HG03571 (cell line): ENCODE measurements around the gene SLFN12.
"Not testable (repeated sequence)": the region's sequence is repeated elsewhere in the genome, so short reads cannot be mapped to it uniquely, and the experiment has no call there.

Experiments used
- ATAC-seq: cut with Tn5 transposase; IDR thresholded peaks from one replicate; pipeline ENCODE4 v1.9.1; 2021; ENCODE audit not compliant: unreplicated experiment

Gene SLFN12

DNA sequence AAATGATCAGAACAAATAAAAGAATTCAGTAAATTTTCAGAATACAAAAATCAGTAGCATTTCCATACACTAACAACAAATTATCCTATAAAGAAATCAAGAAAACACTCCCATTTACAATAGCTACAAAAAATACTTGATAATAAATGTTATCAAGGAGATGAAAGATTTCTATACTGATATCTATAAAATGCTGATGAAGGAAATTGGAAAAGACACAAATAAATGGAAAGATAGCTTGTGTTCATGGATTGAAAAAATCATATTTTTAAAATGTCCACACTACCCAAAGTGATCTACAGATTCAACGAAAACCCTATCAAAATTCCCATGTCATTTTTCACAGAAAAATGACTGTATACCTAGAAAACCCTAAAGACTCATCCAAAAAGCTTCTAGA is 18.1 kb downstream of the SLFN12 start:
- no peak for ATAC-seq

DNA sequence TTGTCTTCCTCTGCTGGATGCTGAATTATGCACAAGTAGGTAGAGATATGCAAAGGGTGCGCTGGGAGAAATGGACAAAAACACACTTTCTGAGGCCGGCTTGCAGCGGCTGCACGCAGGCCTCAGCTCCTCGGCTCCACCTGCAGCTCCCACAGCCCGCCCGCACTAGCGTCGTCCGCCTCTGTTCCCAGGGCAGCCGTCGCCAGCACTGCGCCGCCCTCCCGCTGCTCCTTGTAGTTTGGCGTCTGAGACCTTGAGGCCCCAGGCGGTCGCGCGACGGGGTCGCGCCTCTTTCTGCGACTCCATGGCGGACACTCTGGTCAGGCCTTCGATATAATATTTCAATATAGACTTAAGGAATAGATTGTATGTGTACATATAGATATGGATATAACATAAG is 24.8 kb downstream of the SLFN12 start:
- no peak for ATAC-seq

DNA sequence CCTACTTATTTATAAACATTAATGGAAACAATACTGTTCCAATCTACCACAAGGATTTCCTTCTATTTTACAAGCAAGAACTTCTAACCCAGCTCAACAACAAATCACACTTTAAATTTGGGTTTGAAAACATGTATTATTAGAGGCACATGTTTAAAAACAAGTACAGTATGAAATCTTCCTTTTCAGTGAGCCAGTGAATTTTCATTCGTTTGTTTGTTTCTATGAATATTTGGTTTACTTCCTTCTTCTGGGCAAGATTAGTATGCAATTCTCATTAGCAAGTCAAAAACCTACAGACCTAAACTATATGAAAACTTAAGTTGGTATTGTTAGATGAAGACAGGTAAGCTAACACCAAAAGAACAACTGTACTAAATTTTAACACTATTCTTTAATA is 25.7 kb downstream of the SLFN12 start:
- ATAC-seq, result no peak

- no peak for ATAC-seq
Observed at GRCh38 chr17:35404360-35404759, 27.9 kb downstream of the SLFN12 start.

GRCh38 chr17:35393783-35394182 is 38.5 kb downstream of the SLFN12 start:
- not testable (repeated sequence) for ATAC-seq

DNA sequence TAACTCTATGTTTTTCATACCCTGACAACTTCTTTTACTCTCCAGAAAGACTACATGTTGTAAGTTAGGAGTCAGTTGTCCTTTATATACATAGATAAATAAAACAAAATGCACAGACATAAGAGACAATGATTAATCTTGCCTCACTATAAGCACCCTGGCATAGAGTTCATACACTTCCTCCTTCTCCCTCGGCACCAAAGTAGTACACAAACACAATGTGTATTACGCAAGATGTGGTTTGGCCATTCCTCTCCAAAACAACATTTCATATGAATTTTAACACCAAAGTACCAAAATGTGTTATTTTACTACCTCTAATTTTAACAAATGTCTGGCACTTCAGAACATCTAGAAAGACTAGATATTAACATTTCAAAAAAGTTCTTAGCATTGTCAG is 41.6 kb downstream of the SLFN12 start:
- ATAC-seq, result no peak

DNA sequence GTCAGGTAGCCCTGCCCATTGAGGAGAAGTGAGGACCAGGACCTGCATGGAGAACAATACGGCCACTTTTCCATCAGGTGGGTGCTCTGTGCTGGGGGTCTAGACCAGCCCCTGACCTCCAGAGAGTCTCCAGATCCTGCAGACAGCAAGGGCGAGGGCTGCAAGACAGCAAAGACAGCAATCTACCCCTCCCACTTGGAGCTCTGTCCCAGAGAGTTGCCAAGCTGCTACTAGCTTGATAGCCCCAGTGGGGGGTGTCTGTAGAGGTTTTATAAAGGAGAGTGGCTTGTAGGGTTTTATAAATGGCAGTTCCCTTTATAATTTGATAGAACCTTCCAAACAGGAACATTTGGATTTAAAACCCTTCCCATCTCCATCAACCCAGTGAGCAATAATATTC is 42.1 kb downstream of the SLFN12 start:
- no peak for ATAC-seq

DNA sequence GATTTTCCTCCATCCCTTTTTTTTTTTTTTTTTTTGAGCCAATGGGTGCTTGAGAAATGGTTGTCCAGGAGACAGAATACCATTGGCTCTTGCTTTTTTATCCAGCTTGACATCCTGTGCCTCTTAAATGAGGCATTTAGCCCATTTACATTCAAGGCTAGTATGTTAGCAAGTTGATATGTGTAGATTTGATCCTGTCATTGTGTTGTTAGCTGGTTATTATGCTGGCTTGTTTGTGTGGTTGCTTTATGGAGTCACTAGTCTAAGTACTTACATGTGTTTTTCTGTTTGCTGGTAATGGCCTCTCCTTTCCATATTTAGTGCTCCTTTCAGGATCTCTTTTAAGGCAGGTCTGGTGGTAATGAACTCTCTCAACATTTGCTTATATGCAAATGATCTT is 44.8 kb downstream of the SLFN12 start:
- no peak for ATAC-seq

DNA sequence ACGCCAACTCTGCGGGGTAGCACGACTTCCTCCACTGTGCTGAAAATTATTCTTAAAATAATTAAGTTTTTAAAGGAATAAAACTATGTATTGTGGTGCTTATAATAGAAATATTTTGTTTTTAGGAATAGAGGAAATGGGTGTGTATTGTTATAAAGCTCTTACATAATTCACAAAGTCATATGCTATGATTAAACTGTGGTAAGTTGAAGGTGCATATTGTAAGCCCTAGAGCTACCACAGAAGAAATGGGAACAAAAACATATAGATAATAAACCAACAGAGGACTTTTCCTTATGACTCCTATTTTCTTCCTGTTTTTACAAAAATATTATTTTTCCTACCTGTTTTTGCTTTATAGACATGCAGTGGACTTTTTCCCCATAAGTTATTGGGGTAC is 54.6 kb downstream of the SLFN12 start:
- no peak for ATAC-seq

- ATAC-seq, result no peak
Observed at GRCh38 chr17:35377068-35377467, 55.2 kb downstream of the SLFN12 start.

DNA sequence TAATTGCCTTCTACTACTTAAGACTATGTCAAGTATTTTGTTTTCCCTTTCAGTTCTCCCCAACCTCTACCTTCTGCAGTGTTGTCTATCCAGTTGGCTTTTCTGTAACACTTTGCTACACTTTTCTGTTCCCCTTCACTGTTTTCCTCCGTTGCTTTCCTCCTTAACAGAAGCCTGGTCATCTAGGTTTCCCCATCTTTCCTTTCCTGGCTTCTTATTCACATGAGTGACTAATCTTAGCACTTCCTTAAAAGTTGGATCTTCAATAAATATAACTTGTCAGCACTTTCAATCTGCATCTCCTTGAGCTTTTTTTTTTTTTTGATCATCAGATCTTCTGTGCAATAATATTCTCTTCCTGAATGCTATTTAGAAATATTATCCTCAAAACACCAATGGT is 56.1 kb downstream of the SLFN12 start:
- ATAC-seq, result no peak

DNA sequence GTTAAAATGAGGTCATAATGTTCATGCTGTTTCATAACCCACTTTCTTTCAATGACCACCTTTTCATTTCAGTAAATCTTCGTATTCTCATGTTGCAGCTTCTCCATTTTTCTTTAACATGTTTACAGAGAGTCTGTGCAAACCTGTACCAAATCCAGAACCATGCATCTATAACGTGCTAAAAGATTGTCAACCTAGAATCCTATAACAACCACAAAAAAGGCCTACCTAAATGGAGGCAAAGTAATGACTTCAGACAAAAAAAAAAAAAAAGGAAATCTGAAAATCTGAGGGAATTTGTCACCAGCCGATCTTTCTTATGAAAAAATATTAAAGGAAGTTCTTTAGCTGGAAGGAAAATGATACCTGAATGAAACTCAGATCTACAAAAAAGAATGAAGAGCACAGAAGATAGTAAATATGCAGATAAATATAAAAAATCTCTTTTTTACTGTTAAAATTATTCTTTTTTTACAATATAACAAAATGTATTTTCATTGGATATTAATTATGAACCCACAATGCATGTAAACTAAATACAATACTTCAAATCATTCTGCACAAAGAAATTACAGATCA is 57.4 kb downstream of the SLFN12 start:
- ATAC-seq, result no peak

- no peak for ATAC-seq
Observed at GRCh38 chr17:35373984-35374765, 58.1 kb downstream of the SLFN12 start.

DNA sequence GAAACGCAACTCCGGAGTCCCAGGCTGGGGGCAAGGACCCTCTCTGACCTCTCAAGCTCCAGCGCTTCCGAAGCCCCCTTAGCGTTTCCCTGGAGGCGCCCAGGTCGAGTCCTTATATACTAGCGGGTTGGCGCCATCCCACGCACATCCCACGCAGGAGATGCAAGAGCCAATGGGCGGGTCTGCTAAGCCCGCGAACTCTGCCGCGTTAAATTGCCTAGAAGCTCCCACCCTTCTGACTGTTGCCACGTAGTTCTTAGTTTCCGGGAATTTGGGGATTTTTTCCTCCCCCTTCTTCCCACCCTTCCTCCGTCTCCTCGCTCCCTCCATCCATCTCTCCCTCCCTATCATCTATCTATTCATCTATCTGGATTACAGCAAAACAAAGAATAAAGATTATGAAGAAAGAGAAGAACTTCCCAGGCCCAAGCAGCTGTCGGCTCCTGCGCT is 58.7 kb downstream of the SLFN12 start, which contains the start of gene SLFN11:
Gene SLFN11 (minus strand): TSS at position 88 of the 450 bp plus-strand sequence. CDS start 9,814 bp downstream, outside the sequence.
- ATAC-seq, result no peak

DNA sequence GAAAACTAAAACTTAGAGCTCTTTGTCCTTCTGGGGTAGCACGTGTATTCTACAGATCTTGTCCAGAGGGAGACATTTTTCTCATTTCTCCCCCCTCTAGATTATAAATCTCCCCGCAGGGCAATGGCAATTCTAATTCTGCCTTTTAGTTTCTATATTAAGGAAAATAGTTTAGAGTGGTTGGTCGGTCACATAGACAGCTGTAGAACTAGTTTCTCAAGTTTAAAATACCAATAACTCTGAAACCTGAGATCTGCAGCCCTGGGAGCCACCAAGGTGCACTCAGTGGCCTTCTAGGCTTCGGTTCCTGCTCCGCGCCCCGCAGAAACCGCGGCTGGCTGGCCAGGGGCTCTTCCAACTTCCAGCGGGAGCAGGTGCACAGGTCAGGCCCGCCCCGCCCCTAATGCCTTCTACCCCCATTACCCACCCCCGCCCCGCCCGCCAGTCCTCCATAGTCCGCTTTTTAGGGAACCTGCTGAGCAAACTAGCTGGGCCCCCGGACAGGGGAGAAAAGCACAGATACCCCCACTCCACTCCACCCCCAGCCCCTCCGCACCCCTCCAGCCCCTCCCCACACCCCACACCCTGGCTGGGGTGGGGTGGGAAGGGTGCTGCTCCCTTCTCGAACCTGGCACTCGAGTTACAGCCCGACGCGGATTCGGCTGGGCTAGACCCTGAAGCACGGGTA is 59.3 kb downstream of the SLFN12 start:
- no peak for ATAC-seq

DNA sequence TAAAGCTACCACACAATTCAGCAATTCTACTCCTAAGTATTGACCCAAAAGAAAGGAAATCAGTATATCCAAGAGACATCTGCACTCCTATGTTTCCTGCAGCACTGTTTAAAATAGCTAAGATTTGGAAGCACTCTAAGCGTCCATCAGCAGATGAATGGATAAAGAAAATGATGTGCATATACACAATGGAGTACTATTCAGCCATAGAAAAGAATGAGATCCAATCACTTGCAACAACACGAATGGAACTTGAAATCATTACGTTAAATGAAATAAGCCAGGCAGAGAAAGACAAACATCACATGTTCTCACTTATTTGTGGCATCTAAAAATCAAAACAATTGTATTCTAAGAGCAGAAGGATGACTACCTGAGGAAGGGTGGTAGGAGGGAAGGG is 60.4 kb downstream of the SLFN12 start:
- no peak for ATAC-seq

DNA sequence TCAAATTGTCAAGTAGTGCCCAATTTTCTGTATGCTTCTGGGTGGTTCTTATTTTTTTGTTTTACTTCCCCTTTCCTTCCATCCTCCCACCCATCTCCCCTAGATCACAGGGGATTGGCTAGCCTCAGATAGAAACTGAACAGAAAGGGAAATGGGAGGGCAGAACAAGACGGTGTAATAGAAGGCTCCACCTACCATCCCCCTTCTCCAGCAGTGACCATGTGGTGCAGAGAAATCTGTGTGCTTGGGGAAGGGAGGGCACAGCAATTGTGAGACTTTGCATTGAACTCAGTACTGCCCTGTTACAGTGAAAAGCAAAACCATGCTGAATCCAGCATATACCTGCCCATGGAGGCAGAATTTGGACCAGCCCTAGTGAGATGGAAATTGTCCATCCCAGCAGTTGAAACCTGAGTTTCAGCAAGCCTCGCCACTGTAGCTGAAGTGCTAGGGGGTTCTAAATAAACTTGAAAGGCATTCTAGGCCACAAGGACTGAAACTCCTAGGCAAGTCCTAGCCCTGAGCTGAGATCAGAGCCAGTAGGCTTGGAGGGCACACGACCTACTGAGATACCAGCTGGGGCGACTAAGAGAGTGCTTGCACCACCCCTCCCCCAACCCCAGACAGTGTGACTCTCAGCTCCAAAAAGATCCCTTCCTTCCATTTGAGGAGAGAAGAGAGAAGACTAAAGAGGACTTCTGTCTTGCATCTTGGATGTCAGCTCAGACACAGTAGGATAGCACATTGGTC is 64.0 kb downstream of the SLFN12 start:
- peak; percentile 87 for ATAC-seq

DNA sequence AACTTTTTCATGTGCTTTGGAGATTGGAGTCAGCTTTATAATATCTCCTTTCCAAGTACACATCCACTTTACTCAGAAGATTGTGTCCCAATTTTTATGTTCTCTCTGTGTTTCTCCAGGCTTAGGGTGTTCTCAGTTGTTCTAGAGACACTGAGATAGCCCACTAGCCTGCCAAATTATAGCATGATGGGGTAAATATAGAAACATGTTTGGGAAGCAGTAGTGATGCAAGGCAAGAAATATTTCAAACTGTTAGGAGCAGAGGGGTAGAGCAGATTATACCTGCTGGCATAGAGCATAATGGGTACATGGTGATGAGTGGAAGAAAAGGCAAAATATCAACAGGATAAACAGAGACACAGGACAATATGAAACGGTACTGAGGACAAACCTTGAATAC is 71.3 kb downstream of the SLFN12 start:
- ATAC-seq, result no peak
